K562 (cell line): ENCODE measurements around the gene RSF1. TPM values are rescaled to one million over a fixed set of nuclear protein-coding genes. Genes with fewer than 3 reads are reported as not detected.

Experiments
- ATF1 ChIP-seq, 2 experiments: fragments of 450-650 bp in 1 of 2; IDR thresholded peaks; 2 replicates each; pipeline ENCODE4 v1.6.1; 2016; ENCODE audit warnings: missing compliant biosample characterization in 1 of 2, missing genetic modification characterization in 1 of 2
- CBX3 ChIP-seq, 2 experiments: IDR thresholded peaks; 1 replicate in 1 of 2; 2 replicates in 1 of 2; pipeline ENCODE4 v1.6.1; 2012; ENCODE audit warnings: inconsistent platforms in 2 of 2, low read length in 2 of 2, borderline replicate concordance in 1 of 2, control low read depth in 1 of 2
- CREB3L1 ChIP-seq: fragments of 450-650 bp; IDR thresholded peaks from 2 replicates; pipeline ENCODE4 v1.6.1; 2014; ENCODE audit warnings: low read depth, mild to moderate bottlenecking, moderate library complexity, borderline replicate concordance
- CREM ChIP-seq: IDR thresholded peaks from 2 replicates; pipeline ENCODE4 v1.6.1; 2014; ENCODE audit warnings: antibody characterized with exemption, low read depth
- FOXM1 ChIP-seq, 2 experiments: fragments of 450-650 bp in 1 of 2; sonication (generic) in 1 of 2; formaldehyde crosslinking in 1 of 2; IDR thresholded peaks; 2 replicates each; pipeline versions ENCODE4 v1.6.1 to v1.9.0; 2017 to 2022; ENCODE audit warnings: low read depth in 2 of 2, mild to moderate bottlenecking in 2 of 2, missing genetic modification reagents in 1 of 2, moderate library complexity in 1 of 2
- GATAD2B ChIP-seq: fragments of 450-650 bp; IDR thresholded peaks from 2 replicates; pipeline ENCODE4 v1.6.1; 2017; ENCODE audit warnings: mild to moderate bottlenecking, borderline replicate concordance
- HDAC2 ChIP-seq: fragments of 450-650 bp; IDR thresholded peaks from 2 replicates; pipeline ENCODE4 v1.6.1; 2016; ENCODE audit warnings: mild to moderate bottlenecking
- KDM5B ChIP-seq: fragments of 200-600 bp; sonication (generic); IDR thresholded peaks from 2 replicates; pipeline ENCODE4 v1.6.1; 2012; ENCODE audit warnings: low read depth, mild to moderate bottlenecking, moderate library complexity, low read length, control low read depth, inconsistent platforms; ENCODE audit not compliant: insufficient replicate concordance
- LARP7 ChIP-seq: fragments of 450-650 bp; IDR thresholded peaks from 2 replicates; pipeline ENCODE4 v1.6.1; 2016
- MEIS2 ChIP-seq: fragments of 450-650 bp; IDR thresholded peaks from 2 replicates; pipeline ENCODE4 v1.6.1; 2014; ENCODE audit warnings: mild to moderate bottlenecking; ENCODE audit not compliant: partially characterized antibody
- MYC ChIP-seq, 2 experiments: fragments of 250-450 bp in 1 of 2; sonication (Bioruptor Pico) in 1 of 2; IDR thresholded peaks; 2 replicates each; pipeline versions ENCODE4 v1.5.1 to v1.6.1; 2012 to 2021; ENCODE audit warnings: low read depth in 2 of 2, borderline replicate concordance in 1 of 2, improper control_type of control experiment in 1 of 2, low read length in 1 of 2, mild to moderate bottlenecking in 1 of 2, moderate library complexity in 1 of 2
- NBN ChIP-seq: fragments of 450-650 bp; IDR thresholded peaks from 2 replicates; pipeline ENCODE4 v1.6.1; 2016; ENCODE audit warnings: low read depth, mild to moderate bottlenecking
- NCOA2 ChIP-seq, 2 experiments: fragments of 450-650 bp; IDR thresholded peaks; 2 replicates each; pipeline ENCODE4 v1.6.1; 2018; ENCODE audit warnings: mild to moderate bottlenecking in 2 of 2, moderate library complexity in 1 of 2; ENCODE audit not compliant: partially characterized antibody in 2 of 2
- NRF1 ChIP-seq, 2 experiments: fragments of 450-650 bp; IDR thresholded peaks in 1 of 2; conservative IDR thresholded peaks in 1 of 2; 2 replicates each; pipeline ENCODE4 v1.6.1; 2014; ENCODE audit warnings: mild to moderate bottlenecking in 2 of 2
- POLR2AphosphoS5 ChIP-seq: IDR thresholded peaks from 2 replicates; pipeline ENCODE4 v1.6.1; 2011; ENCODE audit warnings: mild to moderate bottlenecking, low read depth, low read length, moderate library complexity; ENCODE audit not compliant: control insufficient read depth, insufficient read depth
- SRSF7 ChIP-seq: fragments of 200-400 bp; formaldehyde crosslinking; optimal IDR thresholded peaks from 2 replicates; pipeline ENCODE3; 2017; ENCODE audit warnings: mild to moderate bottlenecking, low read depth, low read length
- STAT5B ChIP-seq: fragments of 250-450 bp; sonication (Bioruptor Pico); IDR thresholded peaks from 2 replicates; pipeline ENCODE4 v1.8.0; 2021; ENCODE audit warnings: mild to moderate bottlenecking, inconsistent platforms
- SUPT5H ChIP-seq: fragments of 450-650 bp; IDR thresholded peaks from 2 replicates; pipeline ENCODE4 v1.6.1; 2016
- ZNF316 ChIP-seq: fragments of 450-650 bp; IDR thresholded peaks from 2 replicates; pipeline ENCODE4 v1.6.1; 2016
- polyA plus RNA-seq, 8 experiments: library from polyadenylated mRNA; depleted of rRNA in 4 of 8; stranded (reverse) in 5 of 8; unstranded in 3 of 8; fragments of >200 nt; fragmentation: Nextera tagmentation in 2 of 8; fragmentation: Illumina TruSeq in 1 of 8; extraction: Ambion mirVana in 2 of 8; extraction: Trizol in 1 of 8; gene quantifications; 2 replicates each; pipeline versions ENCODE4 v1.2.1 to v1.2.3, GENCODE V29; 2011 to 2014; ENCODE audit warnings: inconsistent platforms in 1 of 8, missing spikeins in 1 of 8
- total RNA-seq, 7 experiments: library from RNA; depleted of rRNA in 6 of 7; stranded (reverse); fragments of >200 nt in 6 of 7; fragmentation: Illumina TruSeq in 2 of 7; extraction: Trizol in 2 of 7; gene quantifications; 2 replicates each; pipeline versions ENCODE4 v1.2.1 to v1.2.3, GENCODE V29; 2011 to 2021; ENCODE audit warnings: low replicate concordance in 1 of 7
- TF ChIP-seq, protein P1 (sequence below), 2 experiments: fragments of 450-650 bp; conservative IDR thresholded peaks; 2 replicates each; pipeline ENCODE4 v1.6.1; 2017; ENCODE audit warnings: mild to moderate bottlenecking in 2 of 2, moderate library complexity in 2 of 2
- TF ChIP-seq, protein P2 (sequence below): conservative IDR thresholded peaks from 2 replicates; pipeline ENCODE4 v1.6.1; 2011; ENCODE audit warnings: low read depth, mild to moderate bottlenecking, low read length; ENCODE audit not compliant: control insufficient read depth
- TF ChIP-seq, protein P3 (sequence below): fragments of 250-450 bp; sonication (Bioruptor Pico); IDR thresholded peaks from 2 replicates; pipeline ENCODE4 v1.5.0; 2022; ENCODE audit warnings: mild to moderate bottlenecking

Gene RSF1
- total and polyA plus RNA-seq, 9 of the 15 experiments (the other 6 are each of a cell fraction or from before 2014, with no cell fraction given), result 9.7 to 63.6 (median 42.8) TPM

- TF ChIP-seq MYC (IDR thresholded peaks at IDR 0.05; ENCODE audit: low read depth, low read length) (peak; percentile 44; the same call in 1 of the 2 replicates), MYC (CRISPR knock-in tag; IDR thresholded peaks at IDR 0.05; ENCODE audit: borderline replicate concordance, low read depth) (no peak), SUPT5H (no peak), HDAC2 (peak; percentile 80; the same call in 1 of the 2 replicates), NRF1 (conservative IDR thresholded peaks at IDR 0.05 in 1 of 2, IDR thresholded peaks at IDR 0.05 in 1 of 2) (peak; percentile 94 to 95), ZNF316 (no peak), FOXM1 (IDR thresholded peaks at IDR 0.05; ENCODE audit: low read depth) (peak; percentile 39; the same call in 1 of the 2 replicates), FOXM1 (CRISPR knock-in tag; IDR thresholded peaks at IDR 0.05; ENCODE audit: low read depth) (no peak), GATAD2B (no peak), ATF1 (CRISPR knock-in tag; IDR thresholded peaks at IDR 0.05) (no peak), ATF1 (tag; IDR thresholded peaks at IDR 0.05) (peak; percentile 45), LARP7 (no peak), NCOA2 (IDR thresholded peaks at IDR 0.05; ENCODE audit: partially characterized antibody in 2 of 2) (no peak), CBX3 (IDR thresholded peaks at IDR 0.05; ENCODE audit: borderline replicate concordance in 1 of 2, low read length in 2 of 2) (peak in 1 of 2 experiments; percentile 39; a peak in 1 of 3 replicates), CREB3L1 (no peak), NBN (0 out of 2 replicates have a peak, but pooled peaks have one; percentile 50), KDM5B (peak; percentile 32), POLR2AphosphoS5 (peak; percentile 2; the same call in 1 of the 2 replicates), SRSF7 (no peak), STAT5B (no peak), MEIS2 (peak; percentile 29), CREM (no peak)
- TF ChIP-seq, protein P1, sequence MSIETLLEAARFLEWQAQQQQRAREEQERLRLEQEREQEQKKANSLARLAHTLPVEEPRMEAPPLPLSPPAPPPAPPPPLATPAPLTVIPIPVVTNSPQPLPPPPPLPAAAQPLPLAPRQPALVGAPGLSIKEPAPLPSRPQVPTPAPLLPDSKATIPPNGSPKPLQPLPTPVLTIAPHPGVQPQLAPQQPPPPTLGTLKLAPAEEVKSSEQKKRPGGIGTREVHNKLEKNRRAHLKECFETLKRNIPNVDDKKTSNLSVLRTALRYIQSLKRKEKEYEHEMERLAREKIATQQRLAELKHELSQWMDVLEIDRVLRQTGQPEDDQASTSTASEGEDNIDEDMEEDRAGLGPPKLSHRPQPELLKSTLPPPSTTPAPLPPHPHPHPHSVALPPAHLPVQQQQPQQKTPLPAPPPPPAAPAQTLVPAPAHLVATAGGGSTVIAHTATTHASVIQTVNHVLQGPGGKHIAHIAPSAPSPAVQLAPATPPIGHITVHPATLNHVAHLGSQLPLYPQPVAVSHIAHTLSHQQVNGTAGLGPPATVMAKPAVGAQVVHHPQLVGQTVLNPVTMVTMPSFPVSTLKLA (conservative IDR thresholded peaks at IDR 0.05), result peak; percentile 38 to 61; a peak in 1 of 4 replicates
- TF ChIP-seq, protein P2, sequence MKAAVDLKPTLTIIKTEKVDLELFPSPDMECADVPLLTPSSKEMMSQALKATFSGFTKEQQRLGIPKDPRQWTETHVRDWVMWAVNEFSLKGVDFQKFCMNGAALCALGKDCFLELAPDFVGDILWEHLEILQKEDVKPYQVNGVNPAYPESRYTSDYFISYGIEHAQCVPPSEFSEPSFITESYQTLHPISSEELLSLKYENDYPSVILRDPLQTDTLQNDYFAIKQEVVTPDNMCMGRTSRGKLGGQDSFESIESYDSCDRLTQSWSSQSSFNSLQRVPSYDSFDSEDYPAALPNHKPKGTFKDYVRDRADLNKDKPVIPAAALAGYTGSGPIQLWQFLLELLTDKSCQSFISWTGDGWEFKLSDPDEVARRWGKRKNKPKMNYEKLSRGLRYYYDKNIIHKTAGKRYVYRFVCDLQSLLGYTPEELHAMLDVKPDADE, result no peak
- TF ChIP-seq, protein P3, sequence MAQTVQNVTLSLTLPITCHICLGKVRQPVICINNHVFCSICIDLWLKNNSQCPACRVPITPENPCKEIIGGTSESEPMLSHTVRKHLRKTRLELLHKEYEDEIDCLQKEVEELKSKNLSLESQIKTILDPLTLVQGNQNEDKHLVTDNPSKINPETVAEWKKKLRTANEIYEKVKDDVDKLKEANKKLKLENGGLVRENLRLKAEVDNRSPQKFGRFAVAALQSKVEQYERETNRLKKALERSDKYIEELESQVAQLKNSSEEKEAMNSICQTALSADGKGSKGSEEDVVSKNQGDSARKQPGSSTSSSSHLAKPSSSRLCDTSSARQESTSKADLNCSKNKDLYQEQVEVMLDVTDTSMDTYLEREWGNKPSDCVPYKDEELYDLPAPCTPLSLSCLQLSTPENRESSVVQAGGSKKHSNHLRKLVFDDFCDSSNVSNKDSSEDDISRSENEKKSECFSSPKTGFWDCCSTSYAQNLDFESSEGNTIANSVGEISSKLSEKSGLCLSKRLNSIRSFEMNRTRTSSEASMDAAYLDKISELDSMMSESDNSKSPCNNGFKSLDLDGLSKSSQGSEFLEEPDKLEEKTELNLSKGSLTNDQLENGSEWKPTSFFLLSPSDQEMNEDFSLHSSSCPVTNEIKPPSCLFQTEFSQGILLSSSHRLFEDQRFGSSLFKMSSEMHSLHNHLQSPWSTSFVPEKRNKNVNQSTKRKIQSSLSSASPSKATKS, result no peak
These were observed 1.1 kb downstream of the RSF1 start (continued) for GRCh38 chr11:77819411-77819920.
